ENCODE data around the gene NINL. TPM values are rescaled to one million over a fixed set of nuclear protein-coding genes. Genes with fewer than 3 reads are reported as not detected.

Gene NINL
- total RNA-seq, 1 donor from 2014 or later: 20.1 TPM

- DNase-seq (ENCODE audit: low spot score): no peak
- no peak for ATAC-seq
These were observed 115.8 kb downstream of the NINL start for GRCh38 chr20:25469558-25469957.

GRCh38 chr20:25468126-25469075, 116.9 kb downstream of the NINL start:
- ATAC-seq (no peak), DNase-seq (ENCODE audit: low spot score) (no peak)

DNA sequence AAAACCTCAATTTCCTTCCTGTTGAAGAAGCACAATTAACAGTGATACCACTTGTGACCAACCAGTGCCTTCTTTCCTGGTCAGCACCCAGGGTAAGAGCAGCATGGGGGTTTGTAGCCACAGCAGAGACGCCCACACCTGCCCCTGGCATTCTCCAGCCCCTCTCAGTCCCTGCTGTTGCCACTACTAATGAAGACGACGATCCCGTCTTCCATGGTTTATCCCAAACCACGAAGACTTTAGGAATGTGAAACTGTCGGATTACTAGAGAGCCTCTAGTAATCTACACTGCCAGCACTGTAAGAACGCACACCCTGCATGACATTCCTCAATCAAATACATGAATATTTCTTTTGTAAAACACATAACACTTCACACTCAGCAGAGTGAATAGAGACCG, 117.9 kb downstream of the NINL start:
- DNase-seq (ENCODE audit: low spot score) (no peak), ATAC-seq (no peak)

- ATAC-seq (no peak), DNase-seq (ENCODE audit: low spot score) (no peak)
These were observed 118.5 kb downstream of the NINL start for GRCh38 chr20:25466846-25467245.

DNA sequence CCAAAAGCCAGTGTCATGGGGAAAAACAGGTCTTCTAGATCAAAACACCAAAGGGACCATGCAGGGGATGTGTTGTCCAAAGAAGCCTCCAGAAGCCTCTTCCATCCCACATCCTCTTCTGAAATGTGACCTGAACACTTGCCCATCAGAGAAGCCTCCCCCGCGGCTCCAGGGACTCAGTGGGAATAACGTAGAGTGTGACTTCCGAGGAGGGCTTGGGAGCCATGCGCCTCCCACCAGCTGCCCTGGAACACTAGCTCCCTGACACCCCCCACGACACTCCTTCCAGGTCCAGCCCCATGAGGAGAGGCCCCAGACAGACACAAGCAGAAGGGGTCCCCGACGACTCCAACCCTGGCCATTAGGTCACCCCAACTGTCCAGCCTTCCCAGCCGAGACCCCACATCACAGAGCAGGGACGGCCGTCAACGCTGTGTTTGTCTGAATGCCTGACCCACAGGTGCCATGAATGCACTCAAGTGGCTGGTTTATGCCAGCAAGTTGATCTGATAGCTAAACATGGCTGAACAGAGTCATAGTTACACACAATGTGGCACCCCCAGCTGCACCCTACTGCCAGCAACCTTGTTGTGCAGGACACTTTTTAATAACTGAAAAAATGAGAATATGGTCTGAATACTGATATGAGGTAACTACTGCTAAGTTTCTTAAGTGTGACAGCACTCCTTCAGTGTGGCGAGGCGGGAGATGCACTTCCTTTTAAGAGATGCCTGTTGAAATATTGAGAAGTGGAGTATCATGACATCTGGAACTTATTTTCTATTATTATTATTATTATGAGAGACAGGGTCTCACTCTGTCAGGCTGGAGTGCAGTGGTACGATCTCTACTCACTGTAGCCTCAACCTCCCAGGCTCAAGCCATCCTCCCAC, 119.8 kb downstream of the NINL start:
- DNase-seq (ENCODE audit: low spot score): no peak
- no peak for ATAC-seq

DNA sequence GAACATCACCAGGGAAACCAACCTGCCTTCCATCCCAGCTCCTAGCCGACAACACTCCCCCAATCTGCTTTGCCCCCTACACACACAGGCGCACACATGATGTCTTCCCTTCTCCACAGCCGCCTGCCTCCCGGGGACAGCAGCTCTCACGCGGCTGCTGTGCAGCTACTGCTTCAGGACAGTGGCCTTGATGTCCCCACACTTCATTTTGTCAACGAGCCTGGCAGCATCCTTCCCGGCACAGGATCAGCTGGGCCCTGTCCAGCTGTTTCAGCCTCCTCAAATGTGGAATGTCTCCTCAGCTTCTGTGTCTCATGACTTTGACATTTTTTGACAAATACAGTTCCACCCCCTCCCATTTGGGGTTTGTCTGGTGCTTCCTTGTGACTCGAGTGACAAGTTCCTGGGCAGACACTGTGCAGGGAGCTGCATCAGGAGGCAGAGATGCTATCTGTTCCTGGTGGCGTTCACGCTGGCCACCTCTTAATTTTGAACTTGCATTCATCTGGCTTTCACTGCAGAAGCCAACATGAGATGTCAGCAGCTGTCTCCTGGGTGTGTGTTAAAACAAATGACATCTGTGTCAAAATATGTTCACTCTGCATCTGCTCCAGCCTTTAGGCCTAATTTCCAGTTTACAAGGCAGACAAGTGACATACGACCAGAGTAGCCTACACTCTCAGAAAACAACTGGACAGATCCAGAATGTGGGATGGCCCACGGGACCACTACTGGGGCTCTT, 120.7 kb downstream of the NINL start:
- no peak for DNase-seq (ENCODE audit: low spot score)
- ATAC-seq: no peak

- no peak for ATAC-seq
- no peak for DNase-seq (ENCODE audit: low spot score)
These were observed 123.4 kb downstream of the NINL start for GRCh38 chr20:25461786-25462545.

DNA sequence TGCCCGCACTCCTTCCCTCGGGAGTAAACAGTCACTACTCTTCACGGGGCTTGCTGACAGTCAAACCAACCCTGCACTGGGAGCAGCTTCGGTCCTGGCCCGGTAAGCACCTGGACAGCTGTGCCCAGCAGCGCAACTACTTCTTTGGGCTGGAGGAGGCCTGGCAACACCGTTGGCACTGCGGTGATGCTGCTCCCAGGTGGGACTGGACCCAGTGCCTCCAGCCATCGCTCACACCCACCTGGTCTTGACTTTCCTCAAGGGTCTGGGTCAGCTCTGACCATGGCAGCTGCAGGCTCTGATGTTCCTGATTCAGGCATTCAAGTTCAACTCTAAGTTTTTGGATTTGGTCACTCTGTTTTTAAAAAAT, 124.1 kb downstream of the NINL start:
- DNase-seq (ENCODE audit: low spot score) (no peak), ATAC-seq (no peak)

DNA sequence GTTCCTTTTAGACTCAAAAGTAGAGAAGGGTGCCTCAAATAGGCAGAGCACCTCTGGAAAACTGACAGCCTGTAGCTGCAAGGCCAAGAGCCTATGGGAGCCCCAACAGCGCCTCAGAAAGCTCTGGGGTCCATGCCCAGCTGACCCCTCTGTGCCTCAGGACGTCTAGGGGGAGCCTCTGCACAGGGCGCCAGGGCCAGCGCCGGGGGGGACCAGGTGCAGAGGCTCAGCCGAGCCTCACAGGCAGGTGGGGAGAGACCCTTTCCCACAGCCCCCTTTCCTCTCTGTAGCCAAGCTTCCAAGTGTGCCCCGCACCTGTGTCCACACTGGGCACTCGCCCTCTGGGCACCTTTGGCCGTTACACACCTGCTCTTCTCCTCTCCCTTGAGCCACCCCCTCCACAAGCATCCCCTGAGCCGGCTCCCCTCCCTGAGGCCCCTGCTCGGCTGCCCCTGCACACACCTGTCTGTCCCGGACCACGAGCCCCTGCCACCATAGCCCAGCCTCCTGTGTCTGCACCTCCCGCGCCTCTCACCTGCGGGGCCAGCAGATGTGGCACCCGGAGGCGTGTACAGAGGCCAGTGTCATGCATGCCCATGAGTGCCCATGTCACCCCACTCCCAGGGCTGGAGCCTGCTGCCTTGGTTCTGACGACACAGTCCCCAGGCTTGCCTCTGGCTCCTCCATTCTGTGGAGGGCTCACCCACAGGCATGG, 124.6 kb downstream of the NINL start:
- no peak for ATAC-seq
- DNase-seq (ENCODE audit: low spot score): no peak

DNA sequence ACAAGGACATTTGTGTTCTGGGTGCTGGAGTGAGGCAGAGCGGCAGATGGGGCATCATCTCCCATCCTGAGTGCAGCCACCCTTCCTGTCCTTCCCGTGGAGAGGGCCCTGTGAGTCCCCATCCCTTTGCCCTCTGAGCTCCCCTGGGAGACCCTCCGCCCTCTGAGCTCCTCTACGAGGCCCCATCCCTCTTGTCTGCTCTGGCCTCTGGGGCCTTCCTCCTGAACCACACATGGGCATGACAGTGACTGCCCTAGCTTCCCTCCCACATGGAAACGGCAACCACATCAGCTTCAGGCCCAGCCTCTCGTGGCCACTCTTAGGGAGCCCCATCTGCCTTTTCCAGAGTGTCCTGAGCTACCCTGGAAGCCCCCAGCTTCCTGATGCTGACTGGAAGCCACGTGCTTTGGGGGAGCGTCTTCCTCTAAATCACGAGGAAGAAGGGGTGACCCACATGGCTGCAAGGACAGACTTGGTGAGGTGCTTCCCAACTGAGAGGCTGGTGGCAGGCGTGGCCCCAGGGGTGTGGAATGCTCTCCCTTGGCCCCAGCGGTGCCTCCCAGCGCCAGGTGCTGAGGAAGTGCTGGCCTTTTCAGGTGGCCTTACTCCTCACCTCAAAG, 125.3 kb downstream of the NINL start:
- DNase-seq (ENCODE audit: low spot score) (no peak), ATAC-seq (no peak)

GRCh38 chr20:25459111-25459830, 126.1 kb downstream of the NINL start:
- no peak for DNase-seq (ENCODE audit: low spot score)
- no peak for ATAC-seq

- no peak for ATAC-seq
These were observed 127.2 kb downstream of the NINL start for GRCh38 chr20:25457886-25458680.

DNA sequence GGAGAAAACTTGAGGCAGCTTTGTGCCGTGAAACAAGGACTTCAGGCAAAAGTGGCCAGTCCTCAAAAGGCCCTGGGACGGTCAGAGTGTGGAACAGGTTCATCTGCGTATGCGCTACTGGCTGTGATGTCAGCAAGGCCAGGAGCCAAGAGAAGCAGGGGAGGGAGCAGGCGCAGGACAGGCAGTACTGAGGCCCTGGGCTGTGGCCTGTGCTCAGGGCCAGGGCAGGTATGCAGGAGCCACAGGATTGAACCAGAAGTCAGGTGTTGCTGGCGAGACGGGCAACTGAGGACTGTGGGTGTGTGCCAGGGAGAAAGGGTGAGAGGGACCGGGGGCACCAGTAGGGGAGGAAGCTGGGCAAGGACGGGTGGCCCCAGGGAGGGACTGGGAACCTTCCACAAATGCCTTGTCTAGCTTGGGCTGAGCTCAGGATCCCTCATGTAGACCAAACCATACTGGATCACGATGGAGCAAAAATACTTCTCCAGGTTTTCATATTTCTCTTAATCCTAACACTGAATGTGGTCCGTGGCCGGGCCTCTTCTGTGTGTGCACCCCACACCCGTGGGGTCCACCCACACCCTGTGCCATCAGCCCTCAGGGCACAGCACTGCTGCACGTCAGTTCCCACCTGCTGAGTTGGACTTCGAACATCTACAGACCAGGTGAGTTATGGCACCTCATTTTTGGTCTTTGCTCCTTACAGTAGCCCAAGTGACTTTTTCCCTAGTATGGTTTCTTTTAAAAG, 131.0 kb downstream of the NINL start:
- ATAC-seq: no peak
- DNase-seq (ENCODE audit: low spot score): no peak

More at GRCh38 chr20:25457886-25458680, 127.2 kb downstream of the NINL start:
- no peak for DNase-seq (ENCODE audit: low spot score)

DNA sequence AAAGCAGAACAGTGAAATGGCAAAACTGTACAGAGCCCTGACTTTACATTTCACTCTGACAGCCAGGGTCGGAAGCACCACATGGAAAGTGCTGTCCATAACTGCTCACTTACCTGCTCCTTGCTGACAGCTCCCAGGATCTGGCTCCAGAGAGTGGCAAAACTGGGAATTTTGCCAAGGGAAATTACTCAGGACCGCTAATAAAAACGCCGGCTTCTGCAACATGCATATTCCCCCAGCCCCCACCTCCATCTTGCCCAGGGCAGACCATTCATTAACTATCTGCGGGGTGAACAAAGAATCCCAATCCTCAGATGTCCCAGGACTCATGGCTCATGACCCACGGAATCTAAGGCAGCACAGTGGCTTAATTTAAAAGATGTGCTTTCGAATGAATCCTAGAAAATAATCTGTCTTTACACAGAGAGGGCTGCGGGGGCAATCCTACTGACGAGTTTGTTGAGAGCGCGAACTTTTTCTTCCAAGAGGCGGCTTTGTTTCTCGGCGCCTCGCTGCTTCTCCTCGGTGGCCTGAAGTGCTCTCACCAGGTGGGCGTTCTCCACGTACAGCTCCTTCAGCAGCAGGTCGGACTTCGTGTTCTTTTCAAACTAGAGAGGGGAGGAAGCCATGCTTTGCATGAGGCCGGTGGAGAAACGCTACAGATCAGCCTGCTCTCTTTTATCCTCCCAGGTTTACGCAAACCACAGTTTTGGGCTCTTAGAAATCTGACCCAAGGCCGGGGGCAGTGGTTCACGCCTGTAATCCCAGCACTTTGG, 132.1 kb downstream of the NINL start:
- DNase-seq (ENCODE audit: low spot score): no peak

GRCh38 chr20:25452333-25452732, 133.0 kb downstream of the NINL start:
- ATAC-seq (no peak), DNase-seq (ENCODE audit: low spot score) (no peak)

More for the DNA sequence above, 132.1 kb downstream of the NINL start:
- ATAC-seq: no peak

GRCh38 chr20:25447671-25448070, 137.7 kb downstream of the NINL start:
- DNase-seq (ENCODE audit: low spot score) (no peak), ATAC-seq (no peak)

Measured in left lobe of liver (tissue), 2 donors.